ENCODE results near the gene PIP5K1B.

Gene PIP5K1B

GRCh38 chr9:68931821-68932220 is 226.8 kb downstream of the PIP5K1B start:
- Histone ChIP-seq H3K9me3 (ENCODE audit: low read length) (no peaks in the 10 kb centered on the region), H3K4me1 (ENCODE audit: insufficient read depth, low read length, severe bottlenecking) (no peaks in the 10 kb centered on the region), H3K27ac (ENCODE audit: low read depth, low read length, poor library complexity, severe bottlenecking) (no peak overlapping the region), H4K20me1 (ENCODE audit: insufficient read depth, low read length) (no peaks in the 10 kb centered on the region), H3K36me3 (ENCODE audit: insufficient read depth, low read length) (no peaks in the 10 kb centered on the region), H3K27me3 (ENCODE audit: insufficient read depth, low read length) (no peaks in the 10 kb centered on the region), H2AFZ (ENCODE audit: low read length) (no peak overlapping the region), H3K4me2 (ENCODE audit: low read length) (no peak overlapping the region), H3K79me2 (ENCODE audit: insufficient read depth, low read length) (no peaks in the 10 kb centered on the region), H3K4me3 (ENCODE audit: low read depth, low read length, poor library complexity, severe bottlenecking) (no peak overlapping the region), H3F3A (ENCODE audit: insufficient read depth, low read length) (no peaks in the 10 kb centered on the region), H3K9me2 (ENCODE audit: low read depth, low read length) (no peaks in the 10 kb centered on the region), H3K9ac (ENCODE audit: low read length) (no peak overlapping the region)
- TF ChIP-seq CTCF (IDR thresholded peaks at IDR 0.05; ENCODE audit: low read length), result no peak

- H3K27me3 ChIP-seq (ENCODE audit: insufficient read depth, low read length), result no peaks in the 10 kb centered on the region
- no peak for TF ChIP-seq CTCF (IDR thresholded peaks at IDR 0.05; ENCODE audit: low read length)
- TF ChIP-seq EZH2 (IDR thresholded peaks at IDR 0.05; ENCODE audit: borderline replicate concordance, low read length), result no peak
- H4K20me1 ChIP-seq (ENCODE audit: insufficient read depth, low read length), result no peaks in the 10 kb centered on the region
- no peaks in the 10 kb centered on the region for H3K9me3 ChIP-seq (ENCODE audit: low read length)
- H3K9me2 ChIP-seq (ENCODE audit: low read depth, low read length), result no peaks in the 10 kb centered on the region
- H3K27ac ChIP-seq (ENCODE audit: low read depth, low read length, poor library complexity, severe bottlenecking), result no peak overlapping the region
- no peaks in the 10 kb centered on the region for H3K36me3 ChIP-seq (ENCODE audit: insufficient read depth, low read length)
- no peaks in the 10 kb centered on the region for H3K79me2 ChIP-seq (ENCODE audit: insufficient read depth, low read length)
- no peak overlapping the region for H3K4me2 ChIP-seq (ENCODE audit: low read length)
- H3K4me1 ChIP-seq (ENCODE audit: insufficient read depth, low read length, severe bottlenecking), result no peaks in the 10 kb centered on the region
- H3K4me3 ChIP-seq (ENCODE audit: low read depth, low read length, poor library complexity, severe bottlenecking), result no peak overlapping the region
- H3K9ac ChIP-seq (ENCODE audit: low read length), result no peak overlapping the region
- H3F3A ChIP-seq (ENCODE audit: insufficient read depth, low read length), result no peaks in the 10 kb centered on the region
- no peak overlapping the region for H2AFZ ChIP-seq (ENCODE audit: low read length)
These were observed 227.4 kb downstream of the PIP5K1B start for GRCh38 chr9:68932458-68932857.

- no peak for TF ChIP-seq EZH2 (IDR thresholded peaks at IDR 0.05; ENCODE audit: borderline replicate concordance, low read length)
- no peak for TF ChIP-seq CTCF (IDR thresholded peaks at IDR 0.05; ENCODE audit: low read length)
- H3K27ac ChIP-seq (ENCODE audit: low read depth, low read length, poor library complexity, severe bottlenecking), result no peak overlapping the region
- H4K20me1 ChIP-seq (ENCODE audit: insufficient read depth, low read length), result no peaks in the 10 kb centered on the region
- no peak overlapping the region for H2AFZ ChIP-seq (ENCODE audit: low read length)
- H3K79me2 ChIP-seq (ENCODE audit: insufficient read depth, low read length), result no peaks in the 10 kb centered on the region
- no peaks in the 10 kb centered on the region for H3K9me3 ChIP-seq (ENCODE audit: low read length)
- H3K9me2 ChIP-seq (ENCODE audit: low read depth, low read length), result no peaks in the 10 kb centered on the region
- H3K4me1 ChIP-seq (ENCODE audit: insufficient read depth, low read length, severe bottlenecking), result no peaks in the 10 kb centered on the region
- no peaks in the 10 kb centered on the region for H3F3A ChIP-seq (ENCODE audit: insufficient read depth, low read length)
- no peaks in the 10 kb centered on the region for H3K36me3 ChIP-seq (ENCODE audit: insufficient read depth, low read length)
- H3K9ac ChIP-seq (ENCODE audit: low read length), result no peak overlapping the region
- no peak overlapping the region for H3K4me3 ChIP-seq (ENCODE audit: low read depth, low read length, poor library complexity, severe bottlenecking)
- H3K27me3 ChIP-seq (ENCODE audit: insufficient read depth, low read length), result no peaks in the 10 kb centered on the region
- H3K4me2 ChIP-seq (ENCODE audit: low read length), result no peak overlapping the region
These were observed 228.6 kb downstream of the PIP5K1B start for GRCh38 chr9:68933434-68934328.
